Gastroesophageal sphincter (tissue), 4 donors: Measurements from ENCODE around the gene PTPRE. TPM values are rescaled to one million over a fixed set of nuclear protein-coding genes. Genes with fewer than 3 reads are reported as not detected.

Source experiments
- ATAC-seq: fragments of 150-250 bp; one replicate; pipeline ENCODE4 v1.9.1; 2016; ENCODE audit warnings: mild to moderate bottlenecking, moderate library complexity
- H3K27ac ChIP-seq, 4 donors: fragments of 200-600 bp; sonication (generic) in 3 of 4; 1 replicate in 3 of 4; 2 replicates in 1 of 4; pipeline ENCODE4 v1.5.1; 2016 to 2019
- H3K27me3 ChIP-seq: fragments of 200-600 bp; sonication (generic); one replicate; pipeline ENCODE4 v1.5.1; 2019
- H3K36me3 ChIP-seq, 2 donors: fragments of 200-600 bp; sonication (generic); one replicate each; pipeline ENCODE4 v1.5.1; 2019; ENCODE audit warnings: control low read depth in 1 of 2
- H3K4me1 ChIP-seq, 3 donors: fragments of 200-600 bp; sonication (generic); 1 replicate in 2 of 3; 2 replicates in 1 of 3; pipeline ENCODE4 v1.5.1; 2016 to 2019; ENCODE audit warnings: control low read depth in 2 of 3
- H3K4me3 ChIP-seq, 2 donors: fragments of 200-600 bp; sonication (generic); one replicate each; pipeline ENCODE4 v1.5.1; 2019; ENCODE audit warnings: mild to moderate bottlenecking in 1 of 2, moderate library complexity in 1 of 2
- H3K9me3 ChIP-seq, 3 donors: fragments of 200-600 bp; sonication (generic); one replicate each; pipeline ENCODE4 v1.5.1; 2017 to 2019; ENCODE audit warnings: control low read depth in 2 of 3
- CTCF ChIP-seq, 4 experiments: fragments of 200-600 bp in 2 of 4; fragments of 450-650 bp in 2 of 4; sonication (generic) in 1 of 4; IDR thresholded peaks; one replicate each; pipeline ENCODE4 v1.5.1; 2017 to 2019; ENCODE audit warnings: antibody characterized with exemption in 4 of 4, mild to moderate bottlenecking in 2 of 4, moderate library complexity in 2 of 4
- EP300 ChIP-seq: sonication (generic); formaldehyde crosslinking; IDR thresholded peaks from one replicate; pipeline ENCODE4 v1.6.1; 2017; ENCODE audit warnings: antibody characterized with exemption, mild to moderate bottlenecking
- POLR2A ChIP-seq, 2 donors: fragments of 450-650 bp; IDR thresholded peaks; one replicate each; pipeline ENCODE4 v1.6.1; 2017; ENCODE audit warnings: antibody characterized with exemption in 2 of 2, mild to moderate bottlenecking in 2 of 2, moderate library complexity in 1 of 2
- POLR2AphosphoS5 ChIP-seq: sonication (generic); formaldehyde crosslinking; IDR thresholded peaks from one replicate; pipeline ENCODE4 v1.6.1; 2017; ENCODE audit warnings: antibody characterized with exemption
- WGBS, 2 donors: methylation state at CpG; one replicate each; pipeline ENCODE4 v1.1.5; 2018; ENCODE audit warnings: low coverage in 1 of 2; 5-methylcytosine and 5-hydroxymethylcytosine counted together
- total RNA-seq, 4 donors: library from RNA; depleted of rRNA; stranded (reverse); fragments of >200 nt; gene quantifications; one replicate each; pipeline ENCODE4 v1.1.0, GENCODE V29; 2016

The PTPRE gene
- total RNA-seq, 4 donors from 2014 or later = 6.4 to 16.4 (median 8.5) TPM

- Histone ChIP-seq H3K36me3 (no peaks in the 10 kb centered on the region), H3K27me3 (peaks cover 6% of the 10 kb centered on the region), H3K9me3 (no peaks in the 10 kb centered on the region), H3K27ac (no peak overlapping the region), H3K4me1 (peaks cover 0 to 17% (median 0%) of the 10 kb centered on the region in 3 donors), H3K4me3 (no peak overlapping the region)
- ATAC-seq = no peak
- WGBS, 2 donors = 83 to 84% methylated on average over 1 to 9 of the region's 12 CpGs
- TF ChIP-seq CTCF (IDR thresholded peaks at IDR 0.05) = no peak
Observed at GRCh38 chr10:127971963-127972615, 65.2 kb downstream of the PTPRE start.

- ATAC-seq = no peak
- no peaks in the 10 kb centered on the region for H3K9me3 ChIP-seq
- TF ChIP-seq POLR2A (IDR thresholded peaks at IDR 0.05) (no peak), POLR2AphosphoS5 (no peak), EP300 (no peak), CTCF (IDR thresholded peaks at IDR 0.05) (no peak)
- no peak overlapping the region for H3K4me3 ChIP-seq
- peaks cover 0 to 23% (median 0%) of the 10 kb centered on the region in 3 donors for H3K4me1 ChIP-seq
- WGBS, 2 donors = 69 to 70% methylated on average over 2 to 4 of the region's 4 CpGs
- H3K27ac ChIP-seq = no peak overlapping the region
- peaks cover 6% of the 10 kb centered on the region for H3K27me3 ChIP-seq
- no peaks in the 10 kb centered on the region for H3K36me3 ChIP-seq
Observed at GRCh38 chr10:127972751-127973357, 66.0 kb downstream of the PTPRE start.

- TF ChIP-seq POLR2AphosphoS5 = no peak
- TF ChIP-seq POLR2A (IDR thresholded peaks at IDR 0.05) = no peak
- TF ChIP-seq CTCF (IDR thresholded peaks at IDR 0.05) = peak in 1 of 4 experiments; percentile 12
- no peak for TF ChIP-seq EP300
- H3K27ac ChIP-seq = no peak overlapping the region
- H3K4me3 ChIP-seq = no peak overlapping the region
- WGBS, 2 donors = 53 to 57% methylated on average over 6 to 9 of the region's 10 CpGs
- H3K36me3 ChIP-seq = no peaks in the 10 kb centered on the region
- H3K27me3 ChIP-seq = peaks cover 6% of the 10 kb centered on the region
- peaks cover 0 to 33% (median 0%) of the 10 kb centered on the region in 3 donors for H3K4me1 ChIP-seq
- no peak for ATAC-seq
- H3K9me3 ChIP-seq = no peaks in the 10 kb centered on the region
Observed at GRCh38 chr10:127973791-127974311, 66.9 kb downstream of the PTPRE start.

GRCh38 chr10:127974911-127975310 lies 68.0 kb downstream of the PTPRE start:
- Histone ChIP-seq H3K4me1 (peaks cover 0 to 38% (median 0%) of the 10 kb centered on the region in 3 donors), H3K27ac (no peak overlapping the region), H3K4me3 (no peak overlapping the region), H3K9me3 (peaks cover 0 to 6% (median 0%) of the 10 kb centered on the region in 3 donors), H3K27me3 (peaks cover 6% of the 10 kb centered on the region), H3K36me3 (no peaks in the 10 kb centered on the region)
- no peak for TF ChIP-seq CTCF (IDR thresholded peaks at IDR 0.05)
- no peak for TF ChIP-seq EP300
- TF ChIP-seq POLR2A (IDR thresholded peaks at IDR 0.05) = no peak
- no peak for TF ChIP-seq POLR2AphosphoS5
- no peak for ATAC-seq
- WGBS, 2 donors = 90 to 93% methylated on average over 7 to 8 of the region's 9 CpGs

GRCh38 chr10:127976286-127976685 lies 69.4 kb downstream of the PTPRE start:
- H3K9me3 ChIP-seq = peaks cover 0 to 20% (median 3%) of the 10 kb centered on the region in 3 donors
- no peak overlapping the region for H3K4me3 ChIP-seq
- H3K4me1 ChIP-seq = peaks cover 0 to 38% (median 0%) of the 10 kb centered on the region in 3 donors
- TF ChIP-seq POLR2A (IDR thresholded peaks at IDR 0.05) (no peak), POLR2AphosphoS5 (no peak), EP300 (no peak), CTCF (IDR thresholded peaks at IDR 0.05) (no peak)
- no peak for ATAC-seq
- peak overlapping the region in 2 of 4 donors; percentile 53 to 70 for H3K27ac ChIP-seq
- peaks cover 6% of the 10 kb centered on the region for H3K27me3 ChIP-seq
- no peaks in the 10 kb centered on the region for H3K36me3 ChIP-seq
- 30 to 80% methylated on average over 1 to 6 of the region's 7 CpGs for WGBS, 2 donors
